H1 (cell line): ENCODE measurements around the gene SLC7A9.

Experiments
- ASH2L ChIP-seq: fragments of 200-600, 300-600 bp; sonication (generic); IDR thresholded peaks from one replicate; pipeline ENCODE4 v1.7.1; 2017; ENCODE audit warnings: low read length
- BRCA1 ChIP-seq: IDR thresholded peaks from 2 replicates; pipeline ENCODE4 v1.6.1; 2012; ENCODE audit warnings: low read depth, low read length, improper control_type of control experiment
- CBX8 ChIP-seq: fragments of 300-800, 300-1000 bp; sonication (generic); IDR thresholded peaks from 2 replicates; pipeline ENCODE4 v1.7.1; 2016; ENCODE audit warnings: low read depth, low read length, borderline replicate concordance
- EP300 ChIP-seq, 2 experiments: IDR thresholded peaks; 1 replicate in 1 of 2; 2 replicates in 1 of 2; pipeline ENCODE4 v1.6.1; 2011 to 2012; ENCODE audit warnings: low read depth in 2 of 2, low read length in 2 of 2, mild to moderate bottlenecking in 2 of 2, borderline replicate concordance in 1 of 2, inconsistent platforms in 1 of 2, moderate library complexity in 1 of 2
- NRF1 ChIP-seq: IDR thresholded peaks from 2 replicates; pipeline ENCODE4 v1.6.1; 2011; ENCODE audit warnings: mild to moderate bottlenecking, low read depth, low read length, improper control_type of control experiment
- POLR2A ChIP-seq, 2 experiments: IDR thresholded peaks; 1 replicate in 1 of 2; 2 replicates in 1 of 2; pipeline ENCODE4 v1.6.1; 2011; ENCODE audit warnings: low read depth in 2 of 2, low read length in 2 of 2, mild to moderate bottlenecking in 2 of 2; ENCODE audit errors: control extremely low read depth in 1 of 2
- SIN3A ChIP-seq, 2 experiments: IDR thresholded peaks in 1 of 2; conservative IDR thresholded peaks in 1 of 2; 2 replicates each; pipeline ENCODE4 v1.6.1; 2011 to 2012; ENCODE audit warnings: low read length in 2 of 2, improper control_type of control experiment in 1 of 2, low read depth in 1 of 2, mild to moderate bottlenecking in 1 of 2
- SP4 ChIP-seq: IDR thresholded peaks from 2 replicates; pipeline ENCODE4 v1.6.1; 2012; ENCODE audit warnings: low read length, inconsistent platforms
- TAF1 ChIP-seq: IDR thresholded peaks from 2 replicates; pipeline ENCODE4 v1.6.1; 2011; ENCODE audit warnings: mild to moderate bottlenecking, low read depth, low read length
- TEAD4 ChIP-seq: IDR thresholded peaks from 2 replicates; pipeline ENCODE4 v1.6.1; 2012; ENCODE audit warnings: low read depth, low read length, inconsistent platforms, mixed read lengths
- TF ChIP-seq, protein P1 (sequence below), 3 experiments: IDR thresholded peaks; 1 replicate in 2 of 3; 2 replicates in 1 of 3; pipeline versions ENCODE4 v1.5.1 to v1.6.1; 2011; ENCODE audit warnings: low read length in 3 of 3, mild to moderate bottlenecking in 3 of 3, inconsistent platforms in 2 of 3, low read depth in 1 of 3, moderate library complexity in 1 of 3; ENCODE audit not compliant: insufficient read depth in 1 of 3; ENCODE audit errors: control extremely low read depth in 1 of 3

DNA sequence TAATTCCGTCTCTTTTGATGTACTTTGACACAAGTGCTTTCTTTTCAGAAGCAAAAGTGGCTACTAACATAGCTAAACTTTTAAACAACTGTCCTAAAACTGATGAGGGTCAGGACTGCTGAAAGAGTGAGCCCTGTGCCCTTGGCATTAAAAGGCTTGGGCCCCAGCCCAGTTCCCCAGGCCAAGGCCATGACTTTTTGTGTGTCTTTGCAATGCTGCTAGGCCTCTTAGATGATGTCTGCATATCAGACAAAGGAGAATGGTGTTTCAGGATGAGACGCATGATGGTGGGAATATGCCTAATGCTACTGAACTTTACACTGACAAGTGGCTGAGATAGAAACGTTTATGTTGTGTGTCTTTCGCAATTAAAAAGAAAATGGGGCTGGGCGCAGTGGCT is 38.0 kb downstream of the SLC7A9 start:
- TF ChIP-seq BRCA1 (no peak), SP4 (no peak), TEAD4 (no peak), EP300 (IDR thresholded peaks at IDR 0.05; ENCODE audit: borderline replicate concordance in 1 of 2, low read depth in 2 of 2, low read length in 2 of 2) (no peak), POLR2A (IDR thresholded peaks at IDR 0.05; ENCODE audit: control extremely low read depth in 1 of 2, low read depth in 2 of 2, low read length in 2 of 2) (no peak), CBX8 (no peak), TAF1 (no peak), SIN3A (conservative IDR thresholded peaks at IDR 0.05 in 1 of 2, IDR thresholded peaks at IDR 0.05 in 1 of 2; ENCODE audit: low read depth in 1 of 2, low read length in 2 of 2) (no peak), NRF1 (no peak), ASH2L (no peak)
- TF ChIP-seq, protein P1, sequence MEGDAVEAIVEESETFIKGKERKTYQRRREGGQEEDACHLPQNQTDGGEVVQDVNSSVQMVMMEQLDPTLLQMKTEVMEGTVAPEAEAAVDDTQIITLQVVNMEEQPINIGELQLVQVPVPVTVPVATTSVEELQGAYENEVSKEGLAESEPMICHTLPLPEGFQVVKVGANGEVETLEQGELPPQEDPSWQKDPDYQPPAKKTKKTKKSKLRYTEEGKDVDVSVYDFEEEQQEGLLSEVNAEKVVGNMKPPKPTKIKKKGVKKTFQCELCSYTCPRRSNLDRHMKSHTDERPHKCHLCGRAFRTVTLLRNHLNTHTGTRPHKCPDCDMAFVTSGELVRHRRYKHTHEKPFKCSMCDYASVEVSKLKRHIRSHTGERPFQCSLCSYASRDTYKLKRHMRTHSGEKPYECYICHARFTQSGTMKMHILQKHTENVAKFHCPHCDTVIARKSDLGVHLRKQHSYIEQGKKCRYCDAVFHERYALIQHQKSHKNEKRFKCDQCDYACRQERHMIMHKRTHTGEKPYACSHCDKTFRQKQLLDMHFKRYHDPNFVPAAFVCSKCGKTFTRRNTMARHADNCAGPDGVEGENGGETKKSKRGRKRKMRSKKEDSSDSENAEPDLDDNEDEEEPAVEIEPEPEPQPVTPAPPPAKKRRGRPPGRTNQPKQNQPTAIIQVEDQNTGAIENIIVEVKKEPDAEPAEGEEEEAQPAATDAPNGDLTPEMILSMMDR (IDR thresholded peaks at IDR 0.05; ENCODE audit: control extremely low read depth in 1 of 3, insufficient read depth in 1 of 3, low read depth in 1 of 3, low read length in 3 of 3): no peak
